ENCODE measurements around the gene ADORA1.

The ADORA1 gene

DNA sequence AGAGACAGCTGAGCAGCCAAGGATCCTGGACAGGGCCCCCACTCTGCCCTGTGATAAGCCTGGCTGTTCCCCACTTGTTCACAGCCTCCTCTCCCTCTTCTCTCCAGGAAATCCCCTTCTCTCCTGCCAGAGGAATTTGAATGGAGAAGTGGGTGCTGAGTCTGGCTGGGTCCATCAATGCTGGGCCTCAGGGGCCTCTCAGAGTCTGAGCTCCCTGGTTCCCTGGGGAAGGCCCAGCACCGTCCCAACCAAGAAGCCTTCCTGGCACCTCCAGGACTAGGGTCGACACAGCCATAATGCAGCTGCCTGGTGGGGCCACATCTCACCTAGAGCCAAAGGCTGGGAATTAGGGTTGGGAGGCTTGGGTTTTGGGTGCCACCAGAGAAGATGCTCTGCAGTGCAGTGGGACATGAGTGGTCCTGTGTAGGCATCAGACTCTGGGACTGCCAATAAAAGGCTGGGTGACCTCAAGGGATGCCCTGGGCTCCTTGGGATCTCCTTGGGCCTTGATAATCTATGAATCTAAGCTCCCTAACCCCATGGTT lies 45.6 kb downstream of the ADORA1 start:
- DNase-seq (ENCODE audit: low read depth in 3 of 3): no peak

DNA sequence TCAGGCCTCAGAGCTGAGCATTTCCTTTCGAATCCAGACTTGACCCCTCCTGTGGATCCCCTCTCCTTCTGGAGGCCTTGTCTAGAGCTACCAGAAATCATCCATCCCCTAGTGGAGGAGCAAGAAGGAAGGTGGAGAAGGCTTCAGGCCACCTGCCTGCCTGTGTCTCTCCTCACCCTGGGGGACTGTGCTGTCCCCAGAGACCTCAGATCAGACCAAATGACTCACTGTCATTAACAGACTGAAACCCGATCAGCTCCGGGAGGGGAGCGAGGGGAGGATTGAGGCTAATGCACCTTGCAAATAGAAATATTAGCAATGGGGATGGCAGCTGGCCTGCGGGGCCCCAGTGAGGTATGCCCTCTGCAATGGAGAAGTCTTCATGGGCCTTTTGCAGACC lies 46.0 kb downstream of the ADORA1 start:
- no peak for DNase-seq (ENCODE audit: low read depth in 3 of 3)

DNA sequence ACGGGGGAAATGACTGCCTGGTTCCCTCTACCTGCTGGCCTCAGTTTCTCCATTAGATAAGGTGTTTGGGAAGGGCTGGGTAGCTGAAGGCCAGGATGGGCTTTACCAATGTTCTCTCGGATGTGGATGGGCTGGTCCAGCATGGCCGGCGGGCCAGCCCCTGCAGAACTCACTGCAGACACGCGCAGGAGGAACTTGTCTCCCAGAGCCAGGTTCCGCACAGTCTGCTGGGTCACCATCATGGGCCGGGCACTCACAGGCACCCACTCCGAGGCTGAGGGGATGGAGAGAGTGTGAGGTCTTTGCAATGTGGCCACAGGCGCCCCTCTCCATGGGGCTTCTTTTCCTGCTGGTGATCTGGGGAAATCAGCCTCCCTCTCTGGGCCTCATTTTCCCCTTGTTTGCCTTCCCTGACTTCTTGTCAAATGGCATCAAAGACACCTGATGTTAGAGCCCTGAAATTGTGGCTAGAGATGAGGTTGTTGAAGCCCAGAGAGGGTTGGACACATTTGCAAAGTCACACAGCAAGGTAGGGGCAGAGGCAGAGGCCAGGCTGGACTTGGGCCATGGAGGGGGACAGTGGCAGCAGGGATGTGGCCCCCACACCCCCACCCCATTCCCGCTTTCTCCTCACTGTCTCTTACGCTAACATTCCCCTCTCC lies 46.9 kb downstream of the ADORA1 start:
- no peak for DNase-seq (ENCODE audit: low read depth in 3 of 3)

DNA sequence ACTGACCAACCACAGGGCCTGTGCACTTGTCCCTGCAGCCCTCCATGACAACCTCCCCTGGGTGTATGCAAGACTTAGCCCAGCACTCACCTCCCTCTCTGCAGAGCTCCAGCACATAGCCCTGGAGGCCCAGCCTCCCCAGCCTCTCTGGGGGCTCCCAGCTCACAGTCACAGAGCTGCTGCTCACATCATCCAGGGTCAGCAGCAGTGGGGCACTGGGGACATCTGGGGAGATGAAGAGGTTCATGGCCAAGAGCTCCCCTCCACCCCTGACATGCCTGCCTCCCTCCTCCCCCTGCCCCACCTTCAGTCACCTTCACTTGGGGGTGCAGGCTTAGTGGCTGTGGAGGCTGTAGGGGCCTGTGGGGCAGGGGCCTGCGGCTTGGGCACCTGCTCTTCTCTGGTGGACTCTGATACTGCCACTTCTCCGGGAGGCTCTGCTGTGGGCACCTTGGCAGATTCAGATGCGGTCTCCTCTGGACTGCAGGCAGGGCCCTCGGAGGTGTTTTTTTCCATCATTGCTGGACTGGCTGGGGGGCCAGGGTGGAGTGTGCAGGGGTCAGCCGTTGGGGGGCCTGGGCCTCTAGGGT lies 47.8 kb downstream of the ADORA1 start, which contains the start of gene MYBPH:
MYBPH (minus strand) TSS at position 590 of the 590 bp plus-strand sequence; CDS start at position 519, 71 bp downstream.
- no peak for DNase-seq (ENCODE audit: low read depth in 3 of 3)

DNA sequence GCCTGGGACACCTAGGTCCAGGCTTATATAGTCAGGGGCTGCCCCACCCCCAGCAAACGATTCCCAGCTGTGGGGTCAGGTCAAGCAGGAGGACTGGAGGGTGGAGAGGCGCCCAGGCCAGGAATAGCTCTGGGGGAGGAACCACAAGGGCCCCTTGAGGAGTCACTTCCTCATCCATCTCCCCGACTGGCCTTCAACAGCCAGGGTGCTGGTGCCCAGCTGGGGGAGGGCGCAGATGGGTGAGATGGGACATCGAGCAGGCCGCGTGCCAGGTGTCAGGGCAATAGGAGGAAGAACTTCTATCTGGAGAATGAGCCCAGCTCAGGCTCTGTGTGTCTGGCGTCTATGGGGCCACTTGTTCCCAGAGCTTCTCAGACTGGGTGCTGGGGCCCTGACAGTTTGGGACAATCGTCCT lies 48.3 kb downstream of the ADORA1 start:
- DNase-seq (ENCODE audit: low read depth in 3 of 3): no peak

DNA sequence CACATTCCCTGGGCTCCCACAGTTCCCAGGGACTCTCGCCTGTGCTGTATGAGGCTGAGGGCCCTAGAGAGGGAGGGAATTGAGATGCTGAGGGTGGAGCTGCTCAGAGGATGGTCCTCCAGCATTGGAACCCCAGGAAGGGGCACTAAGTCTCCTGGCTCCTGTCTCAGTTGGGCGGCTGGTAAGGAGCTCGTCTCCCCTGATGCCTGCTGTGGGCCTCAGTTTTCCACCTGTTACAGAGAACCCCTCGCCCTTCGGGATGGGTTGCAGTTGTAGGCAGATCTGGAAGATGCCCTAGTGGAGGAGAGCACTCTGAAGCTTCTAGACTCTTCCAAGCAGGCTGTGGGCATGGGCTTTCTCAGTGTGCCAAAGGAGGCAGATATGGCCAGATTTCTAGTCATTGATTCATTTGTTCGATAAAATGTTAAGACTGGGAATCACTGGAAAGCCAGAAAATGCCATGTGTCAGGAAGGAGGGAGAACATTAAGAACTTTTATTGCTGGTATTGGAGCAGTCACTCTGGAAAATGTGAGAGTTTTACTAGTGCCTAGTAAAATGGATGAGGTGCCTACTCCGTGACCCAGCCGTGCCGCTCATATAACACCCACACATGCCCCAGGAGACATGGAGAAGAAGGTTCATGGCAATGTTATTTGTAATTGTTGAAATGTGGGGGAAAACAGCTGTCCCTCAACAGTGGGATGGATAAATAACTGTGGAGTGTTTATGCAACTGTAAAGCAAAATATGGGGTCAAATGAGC lies 48.9 kb downstream of the ADORA1 start:
- no peak for DNase-seq (ENCODE audit: low read depth in 3 of 3)

DNA sequence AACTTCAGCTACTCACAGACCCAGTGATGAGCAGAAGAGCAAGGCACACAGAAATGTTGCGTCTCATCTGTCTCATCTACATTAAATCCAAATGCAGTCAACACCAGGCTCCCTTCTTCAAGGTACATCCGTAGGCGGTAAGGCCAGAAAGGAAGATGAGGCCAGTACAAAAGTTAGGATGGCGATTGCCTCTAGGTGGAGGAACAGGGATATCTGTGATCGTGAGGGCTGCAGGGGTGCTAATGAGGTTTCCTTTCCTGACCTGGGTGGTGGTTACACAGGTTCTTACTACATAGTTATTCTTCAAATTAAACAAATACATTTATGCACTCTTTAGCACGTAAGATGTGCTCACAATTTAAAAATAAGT lies 49.5 kb downstream of the ADORA1 start:
- no peak for DNase-seq (ENCODE audit: low read depth in 3 of 3)

DNA sequence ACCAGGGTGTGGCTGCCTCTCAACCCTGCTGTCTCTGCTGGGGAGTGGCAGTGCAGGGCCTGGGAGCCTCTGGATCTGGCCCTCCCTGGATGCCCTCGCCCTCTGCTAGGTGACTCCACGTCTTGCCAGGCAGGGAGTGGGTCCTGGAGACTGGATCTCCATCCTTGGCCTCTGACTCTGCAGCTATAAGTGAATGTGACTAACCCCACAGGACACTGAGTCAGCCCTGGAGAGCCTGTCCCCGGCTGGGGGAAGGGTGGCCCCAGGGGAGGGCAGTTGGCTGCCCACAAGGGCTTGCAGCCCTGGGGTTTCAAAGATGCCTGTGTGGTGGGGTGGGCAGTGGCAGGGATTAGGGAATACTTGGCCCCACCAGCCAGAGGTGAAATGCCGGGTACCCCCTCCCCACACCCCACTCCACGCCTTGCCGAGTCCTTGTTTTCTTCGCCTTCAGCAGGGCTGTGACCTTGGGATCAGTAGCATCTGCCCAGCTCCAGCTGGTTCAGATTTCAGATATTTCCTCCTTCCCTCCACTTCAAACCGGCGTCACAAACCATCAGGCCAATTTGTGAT lies 50.0 kb downstream of the ADORA1 start:
- no peak for DNase-seq (ENCODE audit: low read depth in 3 of 3)

DNA sequence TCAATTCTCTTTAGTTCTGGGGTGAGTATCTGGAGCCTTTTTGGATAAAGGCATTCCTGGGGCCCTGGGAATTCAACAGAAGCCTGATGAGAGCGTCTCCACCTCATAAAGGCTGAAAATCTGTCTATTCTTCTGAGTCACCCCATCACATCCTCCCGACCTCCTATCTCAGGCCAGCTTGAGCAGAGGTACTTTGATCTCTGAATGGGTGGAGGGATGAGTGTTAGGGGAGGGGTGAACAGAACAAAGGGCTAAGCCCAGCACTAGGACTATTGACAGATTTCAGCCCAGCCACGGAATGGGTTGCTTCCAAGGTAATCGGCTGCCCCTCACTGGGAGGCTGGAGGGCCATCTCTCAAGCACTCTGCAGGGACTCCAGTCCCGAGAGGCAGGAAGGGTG lies 50.6 kb downstream of the ADORA1 start:
- DNase-seq (ENCODE audit: low read depth in 3 of 3): no peak

DNA sequence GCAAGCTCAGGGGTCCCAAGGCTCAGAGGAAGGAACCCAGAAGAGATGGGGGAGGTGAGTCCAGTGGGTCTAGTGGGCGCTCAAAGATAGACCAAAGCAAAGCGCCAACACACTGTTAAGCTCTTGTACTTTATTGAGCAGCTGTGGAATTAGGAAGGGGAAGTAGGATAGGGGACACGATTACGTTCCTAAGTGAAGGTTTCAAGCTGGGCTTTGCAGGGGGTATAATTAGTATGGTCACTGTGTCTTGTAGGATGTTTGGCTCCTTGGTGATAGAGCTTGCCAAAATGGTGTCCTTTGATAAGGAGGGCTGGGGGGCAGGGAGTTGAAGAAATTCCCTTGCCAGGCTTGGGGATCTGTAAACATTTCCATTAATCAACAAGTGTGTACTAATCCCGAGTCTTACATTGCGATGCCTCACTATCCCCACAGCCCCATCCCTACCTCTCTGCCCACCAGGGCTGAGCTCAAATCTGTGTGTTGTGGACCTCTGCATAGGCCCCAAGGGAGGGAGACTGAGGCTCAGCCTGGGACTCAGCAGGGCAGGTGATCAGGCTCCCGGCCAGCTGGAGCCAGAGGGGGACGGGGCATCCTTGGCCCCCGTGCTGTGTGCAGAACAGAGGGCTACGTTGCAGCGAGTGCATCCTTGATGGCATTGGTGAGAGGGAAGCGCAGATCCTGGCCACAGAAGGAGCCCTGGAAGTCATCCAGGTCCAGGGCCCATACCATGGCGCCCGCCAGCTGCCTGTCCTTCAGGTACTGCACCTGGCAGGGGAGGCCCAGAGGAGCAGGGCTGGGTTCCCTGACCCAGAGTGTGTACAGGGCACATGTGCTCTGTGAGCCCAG lies 51.5 kb downstream of the ADORA1 start:
- DNase-seq (ENCODE audit: low read depth in 3 of 3): no peak

DNA sequence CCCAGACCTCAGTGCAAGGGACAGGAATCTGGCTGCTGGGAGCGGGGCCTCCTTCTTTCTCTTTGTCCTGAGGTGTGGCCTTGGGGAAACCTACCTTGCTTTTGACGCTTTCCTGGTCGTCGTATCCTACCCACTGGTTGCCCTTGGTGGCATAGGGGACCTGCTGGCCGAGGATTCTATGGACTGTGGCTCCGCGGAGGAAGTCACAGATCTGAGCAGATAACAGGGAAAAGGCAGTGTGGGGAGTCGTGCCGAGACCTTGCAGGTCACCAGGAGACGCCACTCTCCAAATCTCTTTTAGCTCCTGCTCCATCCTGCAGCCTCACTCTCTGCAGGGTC lies 52.1 kb downstream of the ADORA1 start:
- DNase-seq (ENCODE audit: low read depth in 3 of 3): no peak

DNA sequence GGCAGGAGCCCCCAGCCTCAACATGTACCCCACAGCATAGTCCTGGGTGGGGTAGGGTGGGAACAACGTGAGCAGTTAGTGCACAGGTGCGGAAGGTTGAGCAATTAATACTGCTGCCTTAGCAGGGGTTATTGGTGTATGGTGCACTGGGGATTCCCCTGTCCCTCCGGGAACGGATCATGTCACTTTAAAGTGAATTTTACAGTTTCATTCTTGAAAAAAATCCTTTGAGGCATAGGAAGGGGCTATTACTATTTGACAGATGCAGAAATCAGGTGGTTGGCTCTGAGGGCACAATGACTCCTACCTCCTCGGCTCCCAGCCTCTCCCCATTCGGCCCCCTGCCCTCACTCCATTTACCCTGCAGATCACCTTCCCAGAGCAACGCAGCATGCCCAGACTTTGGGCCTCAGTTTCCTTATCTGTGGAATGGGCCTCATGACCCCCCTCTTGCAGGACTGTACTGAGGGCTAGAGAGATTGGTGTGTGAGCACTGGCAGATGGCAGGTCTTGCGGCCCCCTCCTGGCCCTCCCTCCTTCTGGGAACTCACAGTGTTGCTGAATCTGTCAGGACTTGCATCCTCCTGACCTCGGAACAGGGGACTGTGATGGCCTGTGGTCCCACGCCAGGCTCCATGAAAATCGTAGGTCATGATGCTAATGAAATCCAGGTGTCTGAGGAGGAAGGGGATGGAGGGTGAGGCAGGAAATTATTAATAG lies 53.2 kb downstream of the ADORA1 start:
- DNase-seq (ENCODE audit: low read depth in 3 of 3): no peak

DNA sequence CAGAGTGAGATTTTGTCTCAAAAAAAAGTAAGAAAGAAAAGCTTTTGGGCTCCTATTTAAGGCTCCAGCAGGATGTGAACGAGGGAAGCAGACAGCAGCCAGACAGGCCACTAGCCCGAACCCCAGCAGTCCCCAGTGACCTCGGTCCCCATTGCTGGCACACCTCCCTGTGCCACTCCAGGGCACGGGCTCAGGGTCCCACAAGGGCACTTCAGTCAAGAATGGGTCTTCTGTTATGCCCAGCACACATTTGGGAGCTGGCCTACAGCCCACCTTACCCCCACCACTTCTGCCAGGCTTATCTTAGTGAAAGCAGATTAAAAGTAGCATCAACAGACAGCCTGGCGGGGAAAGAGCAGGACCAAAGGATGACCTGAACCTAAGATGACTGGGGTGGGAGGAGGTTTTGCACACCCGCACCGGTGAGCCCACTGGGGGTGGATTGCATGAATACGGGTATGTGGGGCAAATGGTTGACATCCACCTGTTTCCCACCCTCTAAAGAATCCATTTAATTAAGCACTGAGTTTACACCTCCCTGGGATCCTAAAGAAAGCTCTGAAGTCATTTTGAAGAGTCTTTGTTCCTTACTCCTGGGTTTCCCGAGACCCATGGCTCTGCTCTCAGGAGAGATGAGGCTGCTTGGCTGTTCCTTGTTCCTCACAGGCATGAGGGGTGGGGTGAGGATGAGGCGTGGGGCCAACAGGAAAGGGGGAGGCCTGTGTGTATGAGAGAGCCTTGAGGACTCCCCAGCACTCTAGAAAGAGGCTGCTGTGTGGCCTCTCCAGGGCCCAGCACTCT lies 54.3 kb downstream of the ADORA1 start:
- DNase-seq (ENCODE audit: low read depth in 3 of 3): no peak

DNA sequence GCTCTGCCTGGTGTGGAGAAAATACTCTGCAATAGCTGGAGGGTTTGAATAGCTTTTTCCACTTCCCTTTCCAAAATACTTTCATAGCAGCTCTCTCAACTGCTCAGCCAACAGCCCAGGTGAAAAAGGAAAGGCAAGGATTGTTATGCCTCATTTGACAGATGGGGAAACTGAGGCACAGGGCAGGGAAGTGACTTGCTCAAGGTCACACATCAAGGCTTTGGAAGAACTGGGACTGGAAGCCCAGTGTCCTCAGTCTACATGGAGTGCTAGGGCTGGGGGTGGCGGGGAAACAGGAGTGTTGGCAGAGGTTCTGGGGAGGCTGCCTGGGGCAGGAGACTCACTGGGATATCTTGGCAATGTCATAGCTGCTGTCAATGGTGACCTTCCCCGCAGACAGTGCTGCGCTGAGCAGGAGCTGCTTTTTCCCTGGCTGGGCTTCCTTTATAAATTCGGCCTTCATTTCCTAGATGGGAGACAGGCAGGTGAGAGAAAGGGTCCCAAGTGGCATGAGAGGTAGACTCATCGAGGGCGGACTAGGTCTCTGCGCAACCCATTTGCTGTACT lies 54.9 kb downstream of the ADORA1 start:
- DNase-seq (ENCODE audit: low read depth in 3 of 3): no peak

DNA sequence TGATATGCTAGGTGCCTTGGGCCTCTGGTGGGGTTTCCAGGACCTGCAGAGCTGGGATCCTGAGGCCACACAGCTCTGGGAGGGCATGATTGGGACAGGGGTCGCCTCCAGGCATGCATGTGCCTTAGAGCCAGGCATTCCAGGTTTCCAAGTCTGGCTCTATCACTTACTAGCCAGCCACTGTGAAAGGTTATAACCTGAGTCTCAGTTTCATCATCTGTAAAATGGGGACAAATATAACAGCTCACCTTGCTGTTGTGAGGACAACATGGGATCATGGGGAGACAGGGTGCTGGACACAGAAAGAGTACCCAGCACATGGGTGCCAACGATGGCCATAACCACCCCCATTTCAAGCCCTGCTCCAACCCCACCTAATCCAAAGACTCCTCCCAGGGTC lies 56.3 kb downstream of the ADORA1 start:
- DNase-seq (ENCODE audit: low read depth in 3 of 3): no peak

DNA sequence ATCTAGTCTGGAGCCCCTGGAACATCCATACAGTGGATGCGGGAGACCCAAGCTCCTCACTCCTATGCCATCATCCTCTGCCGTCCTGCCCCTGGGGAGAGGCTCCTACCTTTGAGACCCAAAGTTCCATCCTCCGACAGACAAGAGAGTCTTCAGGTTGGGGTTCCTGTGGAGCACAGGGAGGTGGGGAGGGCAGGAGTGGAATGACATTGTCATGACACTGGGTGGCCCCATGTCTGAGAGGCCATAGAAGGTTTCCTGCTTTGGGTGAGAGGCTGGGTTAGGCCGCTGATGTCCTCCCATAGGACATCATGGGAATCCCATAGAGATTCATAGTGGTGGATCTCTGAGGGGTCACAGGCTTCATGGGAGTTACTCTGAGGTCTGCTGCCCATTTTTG lies 56.9 kb downstream of the ADORA1 start:
- no peak for DNase-seq (ENCODE audit: low read depth in 3 of 3)

DNA sequence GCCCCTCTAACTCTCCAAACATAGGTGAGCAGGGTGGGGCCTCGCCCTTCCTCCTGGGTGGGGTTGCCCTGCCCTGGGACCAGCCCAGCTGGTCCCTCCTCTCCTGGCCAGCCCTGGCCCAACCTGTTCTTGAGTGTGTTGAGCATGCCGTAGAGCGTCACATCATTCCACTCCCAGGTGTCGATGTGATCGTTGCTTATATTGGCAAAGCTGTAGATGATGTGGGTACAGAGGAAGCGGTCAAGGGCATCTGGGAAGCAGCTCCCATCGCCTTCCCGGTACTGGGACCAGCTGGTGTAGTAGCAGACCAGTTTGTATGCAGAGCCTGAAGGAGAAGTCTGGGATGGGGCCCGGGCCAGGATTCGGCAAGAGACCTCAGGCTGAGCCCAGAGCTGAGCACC lies 57.5 kb downstream of the ADORA1 start:
- no peak for DNase-seq (ENCODE audit: low read depth in 3 of 3)

DNA sequence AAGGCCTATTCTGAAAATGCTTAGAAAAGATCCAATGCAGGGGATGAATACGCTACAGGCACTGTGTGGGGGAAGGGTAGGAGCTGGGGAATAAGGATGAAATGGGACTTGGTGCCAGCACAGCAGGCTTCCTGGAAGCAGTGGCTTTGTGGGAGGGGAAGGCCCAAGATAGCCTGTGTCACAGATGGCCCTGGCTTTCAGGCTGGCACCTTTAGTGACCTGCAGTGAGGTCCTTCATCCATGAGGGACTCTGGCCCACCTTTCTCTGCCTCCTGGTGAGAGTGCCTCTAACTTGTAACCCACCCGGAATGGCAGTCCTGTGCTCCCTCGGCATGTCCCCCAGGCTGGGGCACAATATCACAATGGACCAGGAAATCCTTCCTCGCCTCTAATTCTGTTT lies 58.1 kb downstream of the ADORA1 start:
- DNase-seq (ENCODE audit: low read depth in 3 of 3): no peak

DNA sequence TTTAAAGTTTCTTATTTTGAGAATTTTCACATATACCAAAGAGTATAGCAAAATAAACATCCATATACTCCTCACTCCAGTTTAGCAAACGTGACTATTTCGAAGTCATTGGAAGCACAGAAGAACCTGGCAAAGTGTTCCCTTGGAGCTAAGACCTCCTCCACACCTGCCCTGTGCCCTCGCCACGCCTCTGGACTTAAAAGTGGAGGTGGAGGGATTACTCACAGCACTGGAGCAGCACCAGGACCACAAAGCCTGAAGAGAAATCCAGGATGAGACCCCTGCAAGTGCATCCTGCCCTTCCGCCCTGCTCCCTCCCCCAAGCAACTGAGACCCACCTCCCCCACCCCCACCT lies 58.5 kb downstream of the ADORA1 start:
- no peak for DNase-seq (ENCODE audit: low read depth in 3 of 3)

Measured in stimulated activated CD4-positive, alpha-beta T cell treated with anti-CD3 and anti-CD28 coated beads, TNF-alpha, amount 100 ng/mL, for 4 hours (primary cell).